K562 (cell line): ENCODE measurements around the gene CMIP. TPM values are rescaled to one million over a fixed set of nuclear protein-coding genes. Genes with fewer than 3 reads are reported as not detected.

Source experiments
- ATAC-seq: fragments of 200-7000 bp; cut with Tn5 transposase; 3 replicates; pipeline ENCODE4 v1.9.1; 2020; ENCODE audit warnings: moderate library complexity
- BruUV-seq: library from RNA; stranded (reverse); fragments of 400-500 nt; replicated peaks from 2 replicates; lab custom pipeline; 2021; lab: Mats Ljungman, UMichigan
- CTCF ChIA-PET: fragments of 300-600 bp; formaldehyde crosslinking; extraction: SDS; loops from one replicate; lab custom pipeline; 2021; ENCODE audit warnings: low intra/inter-chr PET ratio; lab: Yijun Ruan, JAX
- POLR2A ChIA-PET: fragments of 300-600, 350-650 bp; sonication (Branson Sonifier 250); formaldehyde crosslinking; extraction: SDS; loops from one replicate; lab custom pipeline; 2021; ENCODE audit warnings: antibody characterized with exemption, inconsistent platforms; lab: Yijun Ruan, JAX
- DNase-seq, 4 experiments: peaks; one replicate each; pipeline versions ENCODE4 v3.0.0 to v3.0.0-alpha.2; 2011 to 2018; ENCODE audit warnings: low spot score in 3 of 4, mixed read lengths in 3 of 4; ENCODE audit errors: extremely low read depth in 1 of 4
- FAIRE-seq: peaks from 2 replicates; lab custom pipeline; 2011; peaks lifted over from hg19 to GRCh38; lab: Jason Lieb, UNC
- H2AFZ ChIP-seq: 2 replicates; pipeline ENCODE4 v1.6.0; 2011; ENCODE audit warnings: low read depth, low read length, control low read depth, inconsistent platforms
- H3K27ac ChIP-seq: fragments of 200-600 bp; 3 replicates; pipeline ENCODE4 v1.8.0; 2011; ENCODE audit warnings: low read depth, mild to moderate bottlenecking, control low read depth, inconsistent platforms, low read length, moderate library complexity, mixed read lengths; ENCODE audit errors: extremely low read depth
- H3K27me3 ChIP-seq, 2 experiments: fragments of 300-600 bp in 1 of 2; 2 replicates in 1 of 2; 3 replicates in 1 of 2; pipeline versions ENCODE4 v1.6.0 to v1.8.0; 2011; ENCODE audit warnings: inconsistent platforms in 2 of 2, low read length in 2 of 2, mild to moderate bottlenecking in 1 of 2, mixed read lengths in 1 of 2, moderate library complexity in 1 of 2; ENCODE audit not compliant: control insufficient read depth in 2 of 2, insufficient read depth in 2 of 2
- H3K36me3 ChIP-seq: fragments of 300-600 bp; 3 replicates; pipeline ENCODE4 v1.8.0; 2011; ENCODE audit warnings: mild to moderate bottlenecking, low read length, inconsistent platforms; ENCODE audit not compliant: control insufficient read depth, insufficient read depth
- H3K4me1 ChIP-seq, 2 experiments: fragments of 200-600 bp in 1 of 2; replicated peaks in 1 of 2; 2 replicates in 1 of 2; 3 replicates in 1 of 2; pipeline versions ENCODE4 v1.5.1 to v1.8.0; 2011; ENCODE audit warnings: inconsistent platforms in 2 of 2, low read length in 2 of 2, mild to moderate bottlenecking in 1 of 2, mixed read lengths in 1 of 2, moderate library complexity in 1 of 2; ENCODE audit not compliant: control insufficient read depth in 2 of 2, insufficient read depth in 2 of 2
- H3K4me2 ChIP-seq: 2 replicates; pipeline ENCODE4 v1.6.1; 2011; ENCODE audit warnings: low read length, control low read depth, inconsistent platforms, mixed read lengths; ENCODE audit not compliant: insufficient read depth
- H3K4me3 ChIP-seq: fragments of 200-600 bp; sonication (generic), shearing (Covaris generic); 2 replicates; pipeline ENCODE4 v1.5.1; 2016; ENCODE audit warnings: control low read depth, inconsistent platforms
- H3K79me2 ChIP-seq: fragments of 200-600 bp; 3 replicates; pipeline ENCODE4 v1.8.0; 2011; ENCODE audit warnings: low read length, inconsistent platforms; ENCODE audit not compliant: control insufficient read depth, insufficient read depth
- H3K9ac ChIP-seq, 2 experiments: 2 replicates each; pipeline versions ENCODE4 v1.6.0 to v1.6.1; 2011; ENCODE audit warnings: low read depth in 2 of 2, low read length in 2 of 2, control low read depth in 1 of 2, inconsistent platforms in 1 of 2, mild to moderate bottlenecking in 1 of 2, mixed read lengths in 1 of 2; ENCODE audit not compliant: insufficient read depth in 1 of 2
- H3K9me1 ChIP-seq: one replicate; pipeline ENCODE4 v1.6.0; 2011; ENCODE audit warnings: inconsistent platforms, mild to moderate bottlenecking, low read length, moderate library complexity; ENCODE audit not compliant: control insufficient read depth, insufficient read depth
- H3K9me3 ChIP-seq: replicated peaks from 2 replicates; pipeline ENCODE4 v1.5.1; 2011; ENCODE audit warnings: low read depth, low read length, inconsistent platforms; ENCODE audit not compliant: control insufficient read depth, insufficient read depth
- H4K20me1 ChIP-seq: replicated peaks from 2 replicates; pipeline ENCODE4 v1.6.1; 2011; ENCODE audit warnings: low read length, inconsistent platforms, mixed read lengths; ENCODE audit not compliant: control insufficient read depth, insufficient read depth
- ADNP ChIP-seq: fragments of 200-800 bp; sonication (Bioruptor generic); IDR thresholded peaks from 2 replicates; pipeline ENCODE4 v1.6.1; 2016; ENCODE audit warnings: missing genetic modification characterization, missing compliant biosample characterization
- BCOR ChIP-seq: fragments of 450-650 bp; IDR thresholded peaks from 2 replicates; pipeline ENCODE4 v1.6.1; 2016
- CHD4 ChIP-seq: fragments of 200-600 bp; sonication (generic); IDR thresholded peaks from 3 replicates; pipeline ENCODE4 v1.6.1; 2012; ENCODE audit warnings: low read depth, mild to moderate bottlenecking, mixed read lengths, low read length, inconsistent platforms; ENCODE audit not compliant: insufficient read depth, insufficient replicate concordance, poor library complexity, severe bottlenecking
- FOXK1 ChIP-seq: sonication (generic); formaldehyde crosslinking; IDR thresholded peaks from 2 replicates; pipeline ENCODE4 v1.8.0; 2022; ENCODE audit warnings: missing genetic modification reagents, mild to moderate bottlenecking, borderline replicate concordance
- IFI16 ChIP-seq: fragments of 250-450 bp; sonication (Bioruptor Pico); IDR thresholded peaks from 2 replicates; pipeline ENCODE4 v2.1.2; 2022; ENCODE audit warnings: mild to moderate bottlenecking, inconsistent platforms
- IRF2 ChIP-seq: sonication (generic); formaldehyde crosslinking; IDR thresholded peaks from 2 replicates; pipeline ENCODE4 v1.8.1; 2022; ENCODE audit warnings: mild to moderate bottlenecking, missing genetic modification reagents
- KDM1A ChIP-seq, 2 experiments: fragments of 450-650 bp; IDR thresholded peaks; 2 replicates each; pipeline ENCODE4 v1.6.1; 2016; ENCODE audit warnings: mild to moderate bottlenecking in 2 of 2
- MAFF ChIP-seq: IDR thresholded peaks from 2 replicates; pipeline ENCODE4 v1.6.1; 2012; ENCODE audit warnings: low read length, improper control_type of control experiment
- MAFG ChIP-seq: fragments of 450-650 bp; conservative IDR thresholded peaks from 2 replicates; pipeline ENCODE4 v1.6.1; 2016; ENCODE audit warnings: missing genetic modification characterization, missing compliant biosample characterization
- MAFK ChIP-seq: IDR thresholded peaks from 2 replicates; pipeline ENCODE4 v1.6.1; 2011; ENCODE audit warnings: low read length, improper control_type of control experiment
- NFE2 ChIP-seq: IDR thresholded peaks from 2 replicates; pipeline ENCODE4 v1.6.1; 2014; ENCODE audit warnings: antibody characterized with exemption, low read depth
- NFIC ChIP-seq: fragments of 450-650 bp; IDR thresholded peaks from 2 replicates; pipeline ENCODE4 v1.6.1; 2017; ENCODE audit warnings: mild to moderate bottlenecking, inconsistent platforms
- NFYB ChIP-seq: IDR thresholded peaks from 2 replicates; pipeline ENCODE4 v1.6.1; 2011; ENCODE audit warnings: mild to moderate bottlenecking, moderate library complexity; ENCODE audit not compliant: insufficient read length; ENCODE audit errors: extremely low read depth
- PHB ChIP-seq: fragments of 250-450 bp; sonication (Bioruptor Pico); IDR thresholded peaks from 2 replicates; pipeline ENCODE4 v1.5.0; 2021
- PTBP1 ChIP-seq: fragments of 200-400 bp; formaldehyde crosslinking; IDR thresholded peaks from 2 replicates; pipeline ENCODE4 v1.6.1; 2017; ENCODE audit warnings: low read depth, low read length
- RBM25 ChIP-seq: fragments of 200-400 bp; formaldehyde crosslinking; IDR thresholded peaks from 2 replicates; pipeline ENCODE4 v1.6.1; 2018; ENCODE audit warnings: low read length, low read depth, moderate library complexity; ENCODE audit not compliant: severe bottlenecking
- RCOR1 ChIP-seq, 2 experiments: IDR thresholded peaks; 2 replicates each; pipeline ENCODE4 v1.6.1; 2012; ENCODE audit warnings: low read depth in 2 of 2, low read length in 2 of 2, borderline replicate concordance in 1 of 2, improper control_type of control experiment in 1 of 2
- SMARCA4 ChIP-seq: fragments of 450-650 bp; IDR thresholded peaks from 2 replicates; pipeline ENCODE4 v1.6.1; 2016
- SMARCA5 ChIP-seq: fragments of 450-650 bp; IDR thresholded peaks from 2 replicates; pipeline ENCODE4 v1.6.1; 2016
- ZNF436 ChIP-seq: fragments of 250-450, 450-650 bp; sonication (Bioruptor Pico); formaldehyde crosslinking; IDR thresholded peaks from 2 replicates; pipeline ENCODE4 v1.7.0; 2020; ENCODE audit warnings: mild to moderate bottlenecking
- ZNF644 ChIP-seq: fragments of 200-800 bp; sonication (Bioruptor generic); IDR thresholded peaks from 2 replicates; pipeline ENCODE4 v1.6.1; 2016; ENCODE audit warnings: low read depth, missing genetic modification characterization, missing compliant biosample characterization
- ZNF695 ChIP-seq: fragments of 450-650 bp; formaldehyde crosslinking; IDR thresholded peaks from 2 replicates; pipeline ENCODE4 v1.4.0; 2020; ENCODE audit warnings: mild to moderate bottlenecking, moderate library complexity
- WGBS: fragments of 100-300 bp; shearing (Covaris generic); methylation state at CpG from one replicate; pipeline ENCODE4 v1.1.6; 2016; ENCODE audit warnings: low coverage, mixed read lengths; ENCODE audit not compliant: insufficient coverage; ENCODE audit errors: missing lambda C conversion rate; 5-methylcytosine and 5-hydroxymethylcytosine counted together
- in situ Hi-C: fragments of 300-500 bp; cut with MboI; formaldehyde crosslinking; loops from 4 replicates; pipeline ENCODE4 v1.15.0; 2018; ENCODE audit warnings: inconsistent platforms, mixed read lengths
- intact Hi-C: fragments of 100-400 bp; cut with micrococcal nuclease; formaldehyde crosslinking; loops from 2 replicates; pipeline ENCODE4 v1.14.2; 2022
- polyA plus RNA-seq, 8 experiments: library from polyadenylated mRNA; depleted of rRNA in 4 of 8; stranded (reverse) in 5 of 8; unstranded in 3 of 8; fragments of >200 nt; fragmentation: Nextera tagmentation in 2 of 8; fragmentation: Illumina TruSeq in 1 of 8; extraction: Ambion mirVana in 2 of 8; extraction: Trizol in 1 of 8; gene quantifications; 2 replicates each; pipeline versions ENCODE4 v1.2.1 to v1.2.3, GENCODE V29; 2011 to 2014; ENCODE audit warnings: inconsistent platforms in 1 of 8, missing spikeins in 1 of 8
- total RNA-seq, 7 experiments: library from RNA; depleted of rRNA in 6 of 7; stranded (reverse); fragments of >200 nt in 6 of 7; fragmentation: Illumina TruSeq in 2 of 7; extraction: Trizol in 2 of 7; gene quantifications; 2 replicates each; pipeline versions ENCODE4 v1.2.1 to v1.2.3, GENCODE V29; 2011 to 2021; ENCODE audit warnings: low replicate concordance in 1 of 7
- TF ChIP-seq, protein P1 (sequence below): fragments of 250-450 bp; sonication (Bioruptor Pico); IDR thresholded peaks from 2 replicates; pipeline ENCODE4 v1.8.0; 2021; ENCODE audit warnings: borderline replicate concordance, mild to moderate bottlenecking, moderate library complexity; ENCODE audit not compliant: poor library complexity, severe bottlenecking

CMIP gene
- total and polyA plus RNA-seq, 9 of the 15 experiments (the other 6 are each of a cell fraction or from before 2014, with no cell fraction given) = 0.94 to 82.5 (median 10.3) TPM

DNA sequence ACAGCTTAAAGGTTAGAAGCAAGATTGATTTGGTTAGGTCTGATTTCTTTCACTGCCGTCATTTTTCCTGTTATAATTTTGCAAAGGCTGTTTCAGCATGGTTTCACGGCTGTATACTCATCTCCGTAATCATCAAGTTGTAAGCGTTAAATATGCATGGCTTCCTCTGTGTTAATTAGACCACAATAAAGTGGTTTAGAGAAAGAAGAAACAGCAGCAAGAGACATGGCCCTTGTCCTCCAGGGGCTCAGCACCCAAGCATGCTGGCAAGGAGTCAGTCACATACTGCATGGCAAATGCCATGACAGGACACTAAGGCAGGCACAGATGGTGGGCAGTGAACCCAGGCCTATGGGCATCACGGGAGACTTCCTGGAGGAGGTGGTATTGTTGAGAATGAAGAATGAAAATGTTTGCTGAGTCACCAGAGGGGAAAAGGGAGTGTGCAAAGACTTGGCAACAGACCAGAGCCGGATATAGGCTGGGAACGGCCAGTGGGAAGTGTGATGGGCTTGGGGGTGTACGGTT is 273.1 kb downstream of the CMIP start:
- no peaks in the 10 kb centered on the region for H3K27me3 ChIP-seq
- no peak overlapping the region for H3K27ac ChIP-seq
- ChIA-PET POLR2A (no interaction called here), CTCF (interaction anchor here (0.6 kb wide), 2 partner anchors 15 to 292 kb away, joined by 4 read pairs; no protein-coding TSS in a partner anchor)
- H2AFZ ChIP-seq = no peak overlapping the region
- in situ Hi-C loops = no loop called here
- H3K4me3 ChIP-seq = no peak overlapping the region
- intact Hi-C loops = no loop called here
- H3K4me2 ChIP-seq = no peak overlapping the region
- H3K79me2 ChIP-seq = no peaks in the 10 kb centered on the region
- peaks cover 19 to 25% of the 10 kb centered on the region in 2 experiments for H3K4me1 ChIP-seq
- H3K9me3 ChIP-seq = no peaks in the 10 kb centered on the region; the same call in 1 of the 2 replicates
- H3K9me1 ChIP-seq = no peaks in the 10 kb centered on the region
- no peak for FAIRE-seq
- H4K20me1 ChIP-seq = no peaks in the 10 kb centered on the region; the same call in 1 of the 2 replicates
- no peak for ATAC-seq
- no TSS peak for BruUV-seq
- H3K9ac ChIP-seq = 0 out of 4 replicates have a peak overlapping the region, but pooled peaks of 1 of the 2 experiments have one; percentile 37
- no peaks in the 10 kb centered on the region for H3K36me3 ChIP-seq
- WGBS = 73% methylated on average over 8 of the region's 8 CpGs
- no peak for DNase-seq
- TF ChIP-seq MAFK (peak; percentile 30; the same call in 1 of the 2 replicates), ZNF436 (CRISPR knock-in tag) (peak; percentile 87), CHD4 (peak; percentile 74), MAFF (peak; percentile 5; the same call in 1 of the 2 replicates), NFIC (peak; percentile 61), NFE2 (peak; percentile 72), NFYB (no peak), SMARCA5 (peak; percentile 88; the same call in 1 of the 2 replicates), KDM1A (IDR thresholded peaks at IDR 0.05) (peak; percentile 63 to 81), ZNF644 (tag) (no peak), RBM25 (peak; percentile 85), PHB (CRISPR knock-in tag) (no peak), BCOR (peak; percentile 91), PTBP1 (0 out of 2 replicates have a peak, but pooled peaks have one; percentile 69), FOXK1 (CRISPR knock-in tag) (0 out of 2 replicates have a peak, but pooled peaks have one; percentile 53), ADNP (peak; percentile 22; the same call in 1 of the 2 replicates), MAFG (tag) (peak; percentile 43; the same call in 1 of the 2 replicates), IRF2 (CRISPR knock-in tag) (no peak), ZNF695 (CRISPR knock-in tag) (no peak), SMARCA4 (no peak), IFI16 (CRISPR knock-in tag) (no peak), RCOR1 (IDR thresholded peaks at IDR 0.05; ENCODE audit: borderline replicate concordance in 1 of 2, low read depth in 2 of 2, low read length in 2 of 2) (peak in 1 of 2 experiments; percentile 51; a peak in 1 of 4 replicates)
- TF ChIP-seq, protein P1, sequence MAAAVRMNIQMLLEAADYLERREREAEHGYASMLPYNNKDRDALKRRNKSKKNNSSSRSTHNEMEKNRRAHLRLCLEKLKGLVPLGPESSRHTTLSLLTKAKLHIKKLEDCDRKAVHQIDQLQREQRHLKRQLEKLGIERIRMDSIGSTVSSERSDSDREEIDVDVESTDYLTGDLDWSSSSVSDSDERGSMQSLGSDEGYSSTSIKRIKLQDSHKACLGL (CRISPR knock-in tag) = no peak
